ENCODE data around the gene PLCH2. TPM values are rescaled to one million over a fixed set of nuclear protein-coding genes. Genes with fewer than 3 reads are reported as not detected.

The PLCH2 gene
- total RNA-seq, 5 donors from 2014 or later (not counting 1 experiment from before 2014, with no cell fraction given): 20.2 to 59.1 (median 27.9) TPM

DNA sequence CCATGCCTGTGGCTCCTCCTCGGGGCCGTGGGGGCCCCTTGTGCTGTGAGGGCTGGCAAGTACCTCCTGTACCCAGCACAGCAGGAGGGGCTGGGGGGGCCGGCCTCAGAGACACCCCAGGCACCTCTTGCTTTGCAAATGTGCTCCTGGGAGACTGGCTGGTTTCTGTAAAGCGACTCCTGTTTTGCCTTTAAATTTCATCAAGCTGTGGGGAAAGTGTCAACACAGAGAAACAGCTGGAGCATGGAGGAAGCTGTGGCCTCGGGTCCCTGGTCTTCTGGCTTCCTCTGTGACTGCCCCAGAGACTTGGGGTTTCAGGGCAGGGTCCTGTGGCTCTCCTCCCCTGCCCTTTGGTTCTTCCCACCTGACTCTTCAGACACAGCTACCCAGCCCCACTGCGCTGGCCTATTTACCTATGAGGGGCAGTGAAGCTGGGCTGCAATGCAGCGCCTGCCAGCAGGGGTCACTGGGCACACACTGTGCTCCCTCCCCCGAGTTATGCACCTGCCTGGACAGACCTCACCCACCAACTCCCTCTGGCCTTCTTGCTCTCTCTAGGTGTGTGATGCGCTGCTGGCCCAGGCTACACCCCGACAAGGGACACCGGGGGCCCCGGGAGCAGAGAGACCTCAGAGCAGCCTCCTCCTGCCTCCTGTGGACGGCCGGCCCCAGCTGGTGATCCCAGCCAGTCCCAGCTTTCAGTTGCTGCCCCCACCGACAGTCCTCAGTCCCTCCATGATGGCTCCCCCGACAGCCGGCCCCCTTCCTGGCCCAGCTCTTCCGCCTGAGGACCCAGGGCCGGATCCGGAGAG, 46.1 kb upstream of the PLCH2 start:
- Mint-ChIP-seq H3K4me3 (no peak overlapping the region), H3K27ac (no peak overlapping the region), H3K27me3 (peaks cover 0 to 3% of the 10 kb centered on the region in 2 donors), H3K36me3 (no peaks in the 10 kb centered on the region), H3K4me1 (no peaks in the 10 kb centered on the region), H3K9me3 (no peaks in the 10 kb centered on the region)
- Histone ChIP-seq H3K9me3 (no peaks in the 10 kb centered on the region), H3K4me1 (ENCODE audit: control insufficient read depth in 1 of 2, extremely low read depth in 1 of 2, insufficient read depth in 2 of 2, low read length in 2 of 2) (no peaks in the 10 kb centered on the region), H3K27me3 (replicated peaks in 1 of 2; ENCODE audit: control insufficient read depth in 2 of 2, extremely low read depth in 1 of 2, insufficient read depth in 2 of 2, low read length in 1 of 2) (peaks cover 0 to 37% of the 10 kb centered on the region in 2 experiments), H3K36me3 (ENCODE audit: control insufficient read depth in 2 of 2, extremely low read depth in 1 of 2, insufficient read depth in 1 of 2, low read length in 1 of 2) (no peaks in the 10 kb centered on the region), H3K27ac (ENCODE audit: low read length) (no peak overlapping the region), H3K4me3 (ENCODE audit: control insufficient read depth in 1 of 2, extremely low read depth in 1 of 2, low read length in 1 of 2) (no peak overlapping the region)
- DNase-seq: peak in 1 of 35 experiments; percentile 21
- ChIA-PET POLR2A (no interaction called here), CTCF (no interaction called here)
- WGBS (ENCODE audit: insufficient coverage): 70% methylated on average over 20 of the region's 20 CpGs
- no peak for ATAC-seq (replicated peaks in 1 of 4)

DNA sequence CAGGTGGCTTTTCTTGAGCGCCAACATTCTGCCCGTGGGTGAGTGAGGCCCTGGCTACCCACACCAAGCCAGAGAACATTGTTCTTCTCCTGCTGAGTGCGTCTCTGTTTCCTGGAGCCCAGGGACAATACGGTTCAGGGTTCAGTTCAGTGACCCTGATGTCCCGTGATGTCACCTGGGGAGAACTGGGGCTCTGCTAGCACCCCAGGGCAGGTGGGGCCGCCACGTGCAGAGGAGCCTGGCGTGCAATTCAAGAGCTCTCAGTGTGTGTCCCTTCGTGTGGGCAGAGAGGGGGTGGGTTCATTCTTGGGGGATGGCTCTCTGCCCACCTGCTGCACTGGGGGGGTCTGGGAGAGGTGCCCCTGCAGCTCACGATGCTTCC, 45.5 kb upstream of the PLCH2 start:
- H3K4me1 Mint-ChIP-seq: no peaks in the 10 kb centered on the region
- Histone ChIP-seq H3K9me3 (no peaks in the 10 kb centered on the region), H3K36me3 (ENCODE audit: control insufficient read depth in 2 of 2, extremely low read depth in 1 of 2, insufficient read depth in 1 of 2, low read length in 1 of 2) (no peaks in the 10 kb centered on the region), H3K27ac (ENCODE audit: low read length) (no peak overlapping the region), H3K4me3 (ENCODE audit: control insufficient read depth in 1 of 2, extremely low read depth in 1 of 2, low read length in 1 of 2) (no peak overlapping the region), H3K4me1 (ENCODE audit: control insufficient read depth in 1 of 2, extremely low read depth in 1 of 2, insufficient read depth in 2 of 2, low read length in 2 of 2) (no peaks in the 10 kb centered on the region), H3K27me3 (replicated peaks in 1 of 2; ENCODE audit: control insufficient read depth in 2 of 2, extremely low read depth in 1 of 2, insufficient read depth in 2 of 2, low read length in 1 of 2) (peaks cover 0 to 37% of the 10 kb centered on the region in 2 experiments)
- H3K27me3 Mint-ChIP-seq: peaks cover 0 to 3% of the 10 kb centered on the region in 2 donors
- no peaks in the 10 kb centered on the region for H3K36me3 Mint-ChIP-seq
- 84% methylated on average over 9 of the region's 10 CpGs for WGBS (ENCODE audit: insufficient coverage)
- ATAC-seq (replicated peaks in 1 of 4) (no peak), DNase-seq (no peak)
- no peak overlapping the region for H3K4me3 Mint-ChIP-seq
- H3K27ac Mint-ChIP-seq: no peak overlapping the region
- ChIA-PET CTCF (no interaction called here), POLR2A (no interaction called here)
- H3K9me3 Mint-ChIP-seq: no peaks in the 10 kb centered on the region

DNA sequence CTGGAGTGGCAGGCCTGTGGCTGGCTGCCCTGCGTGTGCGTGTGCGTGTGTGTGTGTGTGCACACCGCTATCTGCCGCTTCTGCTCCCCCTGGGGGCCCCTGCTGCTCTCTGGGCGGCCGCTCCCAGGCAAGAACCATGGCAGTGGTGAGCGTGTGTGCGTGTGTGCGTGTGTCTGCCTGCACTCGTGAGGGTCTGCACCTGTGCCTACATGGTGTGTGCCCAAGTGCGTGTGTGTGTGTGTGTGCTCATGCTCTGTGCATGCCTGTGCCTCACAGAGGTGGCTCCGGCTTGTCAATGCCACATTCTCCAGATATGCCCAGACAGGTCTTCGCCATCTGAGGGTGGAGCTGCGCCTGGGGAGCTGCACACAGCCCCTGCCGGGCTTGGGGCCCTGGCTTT, 45.0 kb upstream of the PLCH2 start:
- Histone ChIP-seq H3K27me3 (replicated peaks in 1 of 2; ENCODE audit: control insufficient read depth in 2 of 2, extremely low read depth in 1 of 2, insufficient read depth in 2 of 2, low read length in 1 of 2) (peaks cover 0 to 37% of the 10 kb centered on the region in 2 experiments), H3K4me1 (ENCODE audit: control insufficient read depth in 1 of 2, extremely low read depth in 1 of 2, insufficient read depth in 2 of 2, low read length in 2 of 2) (no peaks in the 10 kb centered on the region), H3K27ac (ENCODE audit: low read length) (no peak overlapping the region), H3K9me3 (no peaks in the 10 kb centered on the region), H3K36me3 (ENCODE audit: control insufficient read depth in 2 of 2, extremely low read depth in 1 of 2, insufficient read depth in 1 of 2, low read length in 1 of 2) (no peaks in the 10 kb centered on the region), H3K4me3 (ENCODE audit: control insufficient read depth in 1 of 2, extremely low read depth in 1 of 2, low read length in 1 of 2) (no peak overlapping the region)
- 66% methylated on average over 14 of the region's 16 CpGs for WGBS (ENCODE audit: insufficient coverage)
- ATAC-seq (replicated peaks in 1 of 4): no peak
- DNase-seq: no peak
- Mint-ChIP-seq H3K36me3 (no peaks in the 10 kb centered on the region), H3K9me3 (no peaks in the 10 kb centered on the region), H3K27ac (no peak overlapping the region), H3K4me1 (no peaks in the 10 kb centered on the region), H3K4me3 (no peak overlapping the region), H3K27me3 (peaks cover 0 to 3% of the 10 kb centered on the region in 2 donors)
- CTCF ChIA-PET: no interaction called here
- POLR2A ChIA-PET: no interaction called here

DNA sequence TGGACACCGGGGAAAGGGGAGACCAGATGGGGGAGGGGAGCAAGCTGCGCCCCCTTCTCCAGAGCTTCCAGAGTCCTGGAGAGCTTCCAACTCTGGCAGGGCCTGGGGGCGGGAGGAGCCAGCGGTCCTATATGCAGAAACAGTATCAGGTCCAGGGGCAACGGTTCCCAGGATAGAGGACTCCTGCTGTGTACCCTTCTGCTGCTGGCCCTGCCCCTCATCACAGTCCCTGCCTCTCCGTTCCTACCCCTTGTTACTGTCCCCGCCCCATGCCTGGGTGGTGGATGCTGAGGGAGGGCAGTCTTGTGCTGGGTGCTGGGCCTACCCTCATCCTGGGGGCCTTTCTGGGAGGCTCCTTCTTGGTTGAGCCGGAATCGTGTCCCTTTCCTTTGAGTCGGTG, 44.6 kb upstream of the PLCH2 start:
- H3K27ac ChIP-seq (ENCODE audit: low read length): no peak overlapping the region
- no peak overlapping the region for H3K27ac Mint-ChIP-seq
- 100% methylated on average over 4 of the region's 10 CpGs for WGBS (ENCODE audit: insufficient coverage)
- peaks cover 0 to 3% of the 10 kb centered on the region in 2 donors for H3K27me3 Mint-ChIP-seq
- no peaks in the 10 kb centered on the region for H3K4me1 Mint-ChIP-seq
- H3K4me3 Mint-ChIP-seq: no peak overlapping the region
- CTCF ChIA-PET: no interaction called here
- no peaks in the 10 kb centered on the region for H3K36me3 Mint-ChIP-seq
- no peaks in the 10 kb centered on the region for H3K9me3 ChIP-seq
- ATAC-seq (replicated peaks in 1 of 4) (no peak), DNase-seq (no peak)
- peaks cover 0 to 37% of the 10 kb centered on the region in 2 experiments for H3K27me3 ChIP-seq (replicated peaks in 1 of 2; ENCODE audit: control insufficient read depth in 2 of 2, extremely low read depth in 1 of 2, insufficient read depth in 2 of 2, low read length in 1 of 2)
- no peaks in the 10 kb centered on the region for H3K4me1 ChIP-seq (ENCODE audit: control insufficient read depth in 1 of 2, extremely low read depth in 1 of 2, insufficient read depth in 2 of 2, low read length in 2 of 2)
- POLR2A ChIA-PET: no interaction called here
- H3K4me3 ChIP-seq (ENCODE audit: control insufficient read depth in 1 of 2, extremely low read depth in 1 of 2, low read length in 1 of 2): no peak overlapping the region
- no peaks in the 10 kb centered on the region for H3K36me3 ChIP-seq (ENCODE audit: control insufficient read depth in 2 of 2, extremely low read depth in 1 of 2, insufficient read depth in 1 of 2, low read length in 1 of 2)
- no peaks in the 10 kb centered on the region for H3K9me3 Mint-ChIP-seq

DNA sequence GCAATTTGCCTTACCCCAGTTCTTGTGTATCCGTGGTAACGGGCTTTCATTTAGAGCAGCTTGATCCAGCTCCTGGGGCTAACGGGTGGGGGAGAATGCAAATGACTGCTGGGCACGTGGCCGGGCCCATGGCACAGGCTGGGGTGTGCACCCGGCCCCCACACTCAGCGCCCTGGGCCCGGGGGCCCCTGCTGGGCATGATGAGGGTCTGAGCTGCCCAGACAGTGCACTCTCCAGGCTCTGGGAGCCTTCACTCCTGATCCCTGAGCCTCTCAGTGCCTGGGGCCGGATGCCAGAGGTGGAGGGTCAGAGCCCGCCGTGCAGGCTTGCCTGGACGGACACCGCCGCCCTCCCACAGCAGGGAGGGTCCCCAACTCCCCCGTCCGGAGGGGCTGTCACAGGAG, 43.6 kb upstream of the PLCH2 start:
- H3K27me3 ChIP-seq (replicated peaks in 1 of 2; ENCODE audit: control insufficient read depth in 2 of 2, extremely low read depth in 1 of 2, insufficient read depth in 2 of 2, low read length in 1 of 2): peaks cover 0 to 33% of the 10 kb centered on the region in 2 experiments
- H3K27me3 Mint-ChIP-seq: peaks cover 0 to 3% of the 10 kb centered on the region in 2 donors
- no peak for DNase-seq
- H3K27ac Mint-ChIP-seq: no peak overlapping the region
- no peak overlapping the region for H3K27ac ChIP-seq (ENCODE audit: low read length)
- 81% methylated on average over 11 of the region's 16 CpGs for WGBS (ENCODE audit: insufficient coverage)
- H3K9me3 ChIP-seq: no peaks in the 10 kb centered on the region
- H3K4me3 Mint-ChIP-seq: no peak overlapping the region
- ATAC-seq (replicated peaks in 1 of 4): no peak
- no peaks in the 10 kb centered on the region for H3K4me1 ChIP-seq (ENCODE audit: control insufficient read depth in 1 of 2, extremely low read depth in 1 of 2, insufficient read depth in 2 of 2, low read length in 2 of 2)
- H3K36me3 Mint-ChIP-seq: peaks cover under 1% of the 10 kb centered on the region
- CTCF ChIA-PET: no interaction called here
- no peaks in the 10 kb centered on the region for H3K9me3 Mint-ChIP-seq
- POLR2A ChIA-PET: no interaction called here
- H3K4me1 Mint-ChIP-seq: no peaks in the 10 kb centered on the region
- no peaks in the 10 kb centered on the region for H3K36me3 ChIP-seq (ENCODE audit: control insufficient read depth in 2 of 2, extremely low read depth in 1 of 2, insufficient read depth in 1 of 2, low read length in 1 of 2)
- no peak overlapping the region for H3K4me3 ChIP-seq (ENCODE audit: control insufficient read depth in 1 of 2, extremely low read depth in 1 of 2, low read length in 1 of 2)

DNA sequence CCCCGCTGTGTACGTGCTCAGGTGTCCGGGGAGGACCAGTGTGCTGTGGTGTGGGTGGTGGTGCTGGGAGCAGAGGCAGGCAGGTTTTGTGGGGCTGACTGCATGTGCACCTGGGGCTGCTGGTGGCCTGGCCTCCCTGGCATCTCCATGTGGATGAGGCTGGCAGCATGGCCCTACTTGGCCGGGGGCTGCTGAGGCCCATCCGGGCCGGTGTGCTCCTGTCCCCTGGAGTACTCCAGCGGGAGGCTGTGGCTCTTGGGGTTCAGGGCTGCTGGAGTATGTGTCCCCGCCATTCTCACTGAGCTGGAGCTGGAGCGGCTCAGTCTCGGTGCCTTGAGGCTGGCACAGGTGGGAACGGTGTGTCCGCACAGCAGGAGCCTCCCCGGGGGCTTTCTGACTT, 42.9 kb upstream of the PLCH2 start:
- Mint-ChIP-seq H3K36me3 (peaks cover 3% of the 10 kb centered on the region), H3K4me3 (no peak overlapping the region), H3K4me1 (no peaks in the 10 kb centered on the region), H3K27ac (no peak overlapping the region), H3K27me3 (peaks cover 0 to 3% of the 10 kb centered on the region in 2 donors), H3K9me3 (no peaks in the 10 kb centered on the region)
- no peak overlapping the region for H3K27ac ChIP-seq (ENCODE audit: low read length)
- no peaks in the 10 kb centered on the region for H3K36me3 ChIP-seq (ENCODE audit: control insufficient read depth in 2 of 2, extremely low read depth in 1 of 2, insufficient read depth in 1 of 2, low read length in 1 of 2)
- H3K4me1 ChIP-seq (ENCODE audit: control insufficient read depth in 1 of 2, extremely low read depth in 1 of 2, insufficient read depth in 2 of 2, low read length in 2 of 2): no peaks in the 10 kb centered on the region
- ChIA-PET CTCF (no interaction called here), POLR2A (no interaction called here)
- ATAC-seq (replicated peaks in 1 of 4) (no peak), DNase-seq (no peak)
- WGBS (ENCODE audit: insufficient coverage): 93% methylated on average over 11 of the region's 13 CpGs
- peaks cover 0 to 27% of the 10 kb centered on the region in 2 experiments for H3K27me3 ChIP-seq (replicated peaks in 1 of 2; ENCODE audit: control insufficient read depth in 2 of 2, extremely low read depth in 1 of 2, insufficient read depth in 2 of 2, low read length in 1 of 2)
- H3K4me3 ChIP-seq (ENCODE audit: control insufficient read depth in 1 of 2, extremely low read depth in 1 of 2, low read length in 1 of 2): no peak overlapping the region
- no peaks in the 10 kb centered on the region for H3K9me3 ChIP-seq
